HEK293T (cell line): ENCODE results near the gene KANK2.

ENCODE experiments used
- ARNT ChIP-seq: fragments of 450-650 bp; IDR thresholded peaks from 2 replicates; pipeline ENCODE4 v1.6.1; 2017; ENCODE audit warnings: mild to moderate bottlenecking
- BHLHE40 ChIP-seq: fragments of 450-650 bp; IDR thresholded peaks from 2 replicates; pipeline ENCODE4 v1.6.1; 2016; ENCODE audit warnings: mild to moderate bottlenecking, moderate library complexity, borderline replicate concordance
- ELF4 ChIP-seq: fragments of 450-650 bp; IDR thresholded peaks from 2 replicates; pipeline ENCODE4 v1.6.1; 2017; ENCODE audit warnings: antibody characterized with exemption
- FOXK2 ChIP-seq: fragments of 450-650 bp; IDR thresholded peaks from 2 replicates; pipeline ENCODE4 v1.6.1; 2016; ENCODE audit warnings: mild to moderate bottlenecking
- L3MBTL2 ChIP-seq: fragments of 450-650 bp; conservative IDR thresholded peaks from 2 replicates; pipeline ENCODE4 v1.6.1; 2016; ENCODE audit warnings: mild to moderate bottlenecking
- LEF1 ChIP-seq: fragments of 450-650 bp; IDR thresholded peaks from 2 replicates; pipeline ENCODE4 v1.6.1; 2017; ENCODE audit warnings: mild to moderate bottlenecking, borderline replicate concordance
- NFRKB ChIP-seq: fragments of 450-650 bp; IDR thresholded peaks from 2 replicates; pipeline ENCODE4 v1.6.1; 2016; ENCODE audit warnings: mild to moderate bottlenecking, moderate library complexity
- SP1 ChIP-seq: fragments of 450-650 bp; IDR thresholded peaks from 2 replicates; pipeline ENCODE4 v1.6.1; 2017
- SUZ12 ChIP-seq: fragments of 450-650 bp; IDR thresholded peaks from 2 replicates; pipeline ENCODE4 v1.6.1; 2016; ENCODE audit warnings: mild to moderate bottlenecking
- ZNF384 ChIP-seq: fragments of 450-650 bp; IDR thresholded peaks from 2 replicates; pipeline ENCODE4 v1.6.1; 2016
- TF ChIP-seq, protein P1 (sequence below): fragments of 450-650 bp; IDR thresholded peaks from 2 replicates; pipeline ENCODE4 v1.6.1; 2016

DNA sequence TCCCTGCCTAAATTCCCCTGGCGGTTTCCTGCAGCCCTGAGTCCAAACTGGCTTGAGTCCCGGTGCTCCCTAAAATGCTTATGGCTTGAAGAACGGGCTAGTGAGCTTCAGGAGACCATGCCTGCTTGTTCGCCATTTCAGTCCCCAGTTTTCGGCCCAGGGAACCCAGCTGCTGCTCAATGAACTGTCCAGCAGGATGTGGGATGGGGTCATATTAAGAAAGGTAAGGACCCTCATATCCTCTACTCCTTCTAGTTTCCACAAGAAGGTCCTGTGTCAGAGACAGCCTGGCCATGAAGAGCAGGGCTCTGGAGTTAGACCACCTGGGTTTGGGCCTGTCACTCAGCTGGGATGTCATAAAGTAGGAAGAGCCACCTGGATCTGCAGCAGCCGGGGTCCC lies 24.8 kb downstream of the KANK2 start:
- TF ChIP-seq ELF4 (no peak), NFRKB (no peak), SP1 (no peak), FOXK2 (no peak), ARNT (no peak), BHLHE40 (no peak), SUZ12 (no peak), L3MBTL2 (no peak), ZNF384 (no peak), LEF1 (no peak)
- TF ChIP-seq, protein P1, sequence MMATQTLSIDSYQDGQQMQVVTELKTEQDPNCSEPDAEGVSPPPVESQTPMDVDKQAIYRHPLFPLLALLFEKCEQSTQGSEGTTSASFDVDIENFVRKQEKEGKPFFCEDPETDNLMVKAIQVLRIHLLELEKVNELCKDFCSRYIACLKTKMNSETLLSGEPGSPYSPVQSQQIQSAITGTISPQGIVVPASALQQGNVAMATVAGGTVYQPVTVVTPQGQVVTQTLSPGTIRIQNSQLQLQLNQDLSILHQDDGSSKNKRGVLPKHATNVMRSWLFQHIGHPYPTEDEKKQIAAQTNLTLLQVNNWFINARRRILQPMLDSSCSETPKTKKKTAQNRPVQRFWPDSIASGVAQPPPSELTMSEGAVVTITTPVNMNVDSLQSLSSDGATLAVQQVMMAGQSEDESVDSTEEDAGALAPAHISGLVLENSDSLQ: no peak
